ENCODE measurements around the gene GK.
"Not testable (repeated sequence)": the region's sequence is repeated elsewhere in the genome, so short reads cannot be mapped to it uniquely, and the experiment has no call there.

The GK gene

GRCh38 chrX:30748342-30748960, 95.2 kb downstream of the GK start:
- DNase-seq (ENCODE audit: low spot score) (no peak), ATAC-seq (ENCODE audit: low read depth) (no peak)
- Histone ChIP-seq H3K9me3 (ENCODE audit: severe bottlenecking) (no peaks in the 10 kb centered on the region), H3K27me3 (ENCODE audit: insufficient read depth, poor library complexity, severe bottlenecking) (no peaks in the 10 kb centered on the region), H3K27ac (ENCODE audit: poor library complexity, severe bottlenecking) (no peak overlapping the region), H3K4me1 (ENCODE audit: insufficient read depth, poor library complexity, severe bottlenecking) (no peaks in the 10 kb centered on the region), H3K36me3 (ENCODE audit: low read depth) (no peaks in the 10 kb centered on the region), H3K4me3 (ENCODE audit: severe bottlenecking) (no peak overlapping the region)
- no peak for TF ChIP-seq CTCF (IDR thresholded peaks at IDR 0.05; ENCODE audit: poor library complexity, severe bottlenecking)

- Histone ChIP-seq H3K9me3 (ENCODE audit: severe bottlenecking) (no peaks in the 10 kb centered on the region), H3K27me3 (ENCODE audit: insufficient read depth, poor library complexity, severe bottlenecking) (no peaks in the 10 kb centered on the region), H3K4me3 (ENCODE audit: severe bottlenecking) (no peak overlapping the region), H3K4me1 (ENCODE audit: insufficient read depth, poor library complexity, severe bottlenecking) (no peaks in the 10 kb centered on the region), H3K36me3 (ENCODE audit: low read depth) (no peaks in the 10 kb centered on the region), H3K27ac (ENCODE audit: poor library complexity, severe bottlenecking) (no peak overlapping the region)
- DNase-seq (ENCODE audit: low spot score) (no peak), ATAC-seq (ENCODE audit: low read depth) (no peak)
- TF ChIP-seq CTCF (IDR thresholded peaks at IDR 0.05; ENCODE audit: poor library complexity, severe bottlenecking), result no peak
These were observed 98.3 kb downstream of the GK start for GRCh38 chrX:30751497-30751896.

GRCh38 chrX:30762755-30763154, 109.5 kb downstream of the GK start:
- no peak overlapping the region for H3K27ac ChIP-seq (ENCODE audit: poor library complexity, severe bottlenecking)
- no peak overlapping the region for H3K4me3 ChIP-seq (ENCODE audit: severe bottlenecking)
- DNase-seq (ENCODE audit: low spot score), result no peak
- TF ChIP-seq CTCF (IDR thresholded peaks at IDR 0.05; ENCODE audit: poor library complexity, severe bottlenecking), result no peak
- H3K27me3 ChIP-seq (ENCODE audit: insufficient read depth, poor library complexity, severe bottlenecking), result no peaks in the 10 kb centered on the region
- no peak for ATAC-seq (ENCODE audit: low read depth)
- no peaks in the 10 kb centered on the region for H3K36me3 ChIP-seq (ENCODE audit: low read depth)
- no peaks in the 10 kb centered on the region for H3K9me3 ChIP-seq (ENCODE audit: severe bottlenecking)
- no peaks in the 10 kb centered on the region for H3K4me1 ChIP-seq (ENCODE audit: insufficient read depth, poor library complexity, severe bottlenecking)

- H3K9me3 ChIP-seq (ENCODE audit: severe bottlenecking); H3K4me3 ChIP-seq (ENCODE audit: severe bottlenecking); ATAC-seq (ENCODE audit: low read depth); DNase-seq (ENCODE audit: low spot score); H3K27me3 ChIP-seq (ENCODE audit: insufficient read depth, poor library complexity, severe bottlenecking); H3K27ac ChIP-seq (ENCODE audit: poor library complexity, severe bottlenecking); H3K4me1 ChIP-seq (ENCODE audit: insufficient read depth, poor library complexity, severe bottlenecking); H3K36me3 ChIP-seq (ENCODE audit: low read depth): not testable (repeated sequence)
These were observed 120.5 kb downstream of the GK start for GRCh38 chrX:30773764-30774163.

GRCh38 chrX:30777575-30777974, 124.4 kb downstream of the GK start:
- no peak for TF ChIP-seq CTCF (IDR thresholded peaks at IDR 0.05; ENCODE audit: poor library complexity, severe bottlenecking)

More at GRCh38 chrX:30777575-30777974, 124.4 kb downstream of the GK start:
- H3K27me3 ChIP-seq (ENCODE audit: insufficient read depth, poor library complexity, severe bottlenecking), result no peaks in the 10 kb centered on the region
- H3K27ac ChIP-seq (ENCODE audit: poor library complexity, severe bottlenecking), result no peak overlapping the region
- H3K4me1 ChIP-seq (ENCODE audit: insufficient read depth, poor library complexity, severe bottlenecking), result no peaks in the 10 kb centered on the region
- ATAC-seq (ENCODE audit: low read depth), result no peak
- H3K4me3 ChIP-seq (ENCODE audit: severe bottlenecking), result no peak overlapping the region
- DNase-seq (ENCODE audit: low spot score), result no peak
- no peaks in the 10 kb centered on the region for H3K9me3 ChIP-seq (ENCODE audit: severe bottlenecking)
- no peaks in the 10 kb centered on the region for H3K36me3 ChIP-seq (ENCODE audit: low read depth)
